ENCODE measurements around the gene ARHGAP10. TPM values are rescaled to one million over a fixed set of nuclear protein-coding genes. Genes with fewer than 3 reads are reported as not detected.

The ARHGAP10 gene
- polyA plus RNA-seq, 1 donor from 2014 or later: 0.20 TPM

Other genes with a start within 250 kb of the ARHGAP10 start
- gene TMEM184C, start 114.7 kb upstream of the ARHGAP10 start, polyA plus RNA-seq: 24.1 TPM
- gene PRMT9, start 47.9 kb upstream of the ARHGAP10 start, polyA plus RNA-seq: 4.2 TPM